ENCODE results near the gene PHKG2.

- no peak for TF ChIP-seq CTCF (IDR thresholded peaks at IDR 0.05)
- no peak for TF ChIP-seq POLR2A (IDR thresholded peaks at IDR 0.05)
Measured at GRCh38 chr16:30758988-30759491, 10.8 kb downstream of the PHKG2 start.

Measured in body of pancreas (tissue), 4 donors.